K562 (cell line): ENCODE data around the gene AARS1. TPM values are rescaled to one million over a fixed set of nuclear protein-coding genes. Genes with fewer than 3 reads are reported as not detected.
"Not testable (repeated sequence)": the region's sequence is repeated elsewhere in the genome, so short reads cannot be mapped to it uniquely, and the experiment has no call there.

ENCODE experiments used
- ATAC-seq: fragments of 200-7000 bp; cut with Tn5 transposase; 3 replicates; pipeline ENCODE4 v1.9.1; 2020; ENCODE audit warnings: moderate library complexity
- BruUV-seq: library from RNA; stranded (reverse); fragments of 400-500 nt; replicated peaks from 2 replicates; lab custom pipeline; 2021; lab: Mats Ljungman, UMichigan
- CTCF ChIA-PET: fragments of 300-600 bp; formaldehyde crosslinking; extraction: SDS; loops from one replicate; lab custom pipeline; 2021; ENCODE audit warnings: low intra/inter-chr PET ratio; lab: Yijun Ruan, JAX
- POLR2A ChIA-PET: fragments of 300-600, 350-650 bp; sonication (Branson Sonifier 250); formaldehyde crosslinking; extraction: SDS; loops from one replicate; lab custom pipeline; 2021; ENCODE audit warnings: antibody characterized with exemption, inconsistent platforms; lab: Yijun Ruan, JAX
- DNase-seq, 4 experiments: peaks; one replicate each; pipeline versions ENCODE4 v3.0.0 to v3.0.0-alpha.2; 2011 to 2018; ENCODE audit warnings: low spot score in 3 of 4, mixed read lengths in 3 of 4; ENCODE audit errors: extremely low read depth in 1 of 4
- FAIRE-seq: peaks from 2 replicates; lab custom pipeline; 2011; peaks lifted over from hg19 to GRCh38; lab: Jason Lieb, UNC
- H2AFZ ChIP-seq: 2 replicates; pipeline ENCODE4 v1.6.0; 2011; ENCODE audit warnings: low read depth, low read length, control low read depth, inconsistent platforms
- H3K27ac ChIP-seq: fragments of 200-600 bp; 3 replicates; pipeline ENCODE4 v1.8.0; 2011; ENCODE audit warnings: low read depth, mild to moderate bottlenecking, control low read depth, inconsistent platforms, low read length, moderate library complexity, mixed read lengths; ENCODE audit errors: extremely low read depth
- H3K27me3 ChIP-seq, 2 experiments: fragments of 300-600 bp in 1 of 2; 2 replicates in 1 of 2; 3 replicates in 1 of 2; pipeline versions ENCODE4 v1.6.0 to v1.8.0; 2011; ENCODE audit warnings: inconsistent platforms in 2 of 2, low read length in 2 of 2, mild to moderate bottlenecking in 1 of 2, mixed read lengths in 1 of 2, moderate library complexity in 1 of 2; ENCODE audit not compliant: control insufficient read depth in 2 of 2, insufficient read depth in 2 of 2
- H3K36me3 ChIP-seq: fragments of 300-600 bp; 3 replicates; pipeline ENCODE4 v1.8.0; 2011; ENCODE audit warnings: mild to moderate bottlenecking, low read length, inconsistent platforms; ENCODE audit not compliant: control insufficient read depth, insufficient read depth
- H3K4me1 ChIP-seq, 2 experiments: fragments of 200-600 bp in 1 of 2; replicated peaks in 1 of 2; 2 replicates in 1 of 2; 3 replicates in 1 of 2; pipeline versions ENCODE4 v1.5.1 to v1.8.0; 2011; ENCODE audit warnings: inconsistent platforms in 2 of 2, low read length in 2 of 2, mild to moderate bottlenecking in 1 of 2, mixed read lengths in 1 of 2, moderate library complexity in 1 of 2; ENCODE audit not compliant: control insufficient read depth in 2 of 2, insufficient read depth in 2 of 2
- H3K4me2 ChIP-seq: 2 replicates; pipeline ENCODE4 v1.6.1; 2011; ENCODE audit warnings: low read length, control low read depth, inconsistent platforms, mixed read lengths; ENCODE audit not compliant: insufficient read depth
- H3K4me3 ChIP-seq: fragments of 200-600 bp; sonication (generic), shearing (Covaris generic); 2 replicates; pipeline ENCODE4 v1.5.1; 2016; ENCODE audit warnings: control low read depth, inconsistent platforms
- H3K79me2 ChIP-seq: fragments of 200-600 bp; 3 replicates; pipeline ENCODE4 v1.8.0; 2011; ENCODE audit warnings: low read length, inconsistent platforms; ENCODE audit not compliant: control insufficient read depth, insufficient read depth
- H3K9ac ChIP-seq, 2 experiments: 2 replicates each; pipeline versions ENCODE4 v1.6.0 to v1.6.1; 2011; ENCODE audit warnings: low read depth in 2 of 2, low read length in 2 of 2, control low read depth in 1 of 2, inconsistent platforms in 1 of 2, mild to moderate bottlenecking in 1 of 2, mixed read lengths in 1 of 2; ENCODE audit not compliant: insufficient read depth in 1 of 2
- H3K9me1 ChIP-seq: one replicate; pipeline ENCODE4 v1.6.0; 2011; ENCODE audit warnings: inconsistent platforms, mild to moderate bottlenecking, low read length, moderate library complexity; ENCODE audit not compliant: control insufficient read depth, insufficient read depth
- H3K9me3 ChIP-seq: replicated peaks from 2 replicates; pipeline ENCODE4 v1.5.1; 2011; ENCODE audit warnings: low read depth, low read length, inconsistent platforms; ENCODE audit not compliant: control insufficient read depth, insufficient read depth
- H4K20me1 ChIP-seq: replicated peaks from 2 replicates; pipeline ENCODE4 v1.6.1; 2011; ENCODE audit warnings: low read length, inconsistent platforms, mixed read lengths; ENCODE audit not compliant: control insufficient read depth, insufficient read depth
- ZNF431 ChIP-seq: sonication (generic); formaldehyde crosslinking; IDR thresholded peaks from 2 replicates; pipeline ENCODE4 v1.8.0; 2022; ENCODE audit warnings: mild to moderate bottlenecking, missing genetic modification reagents
- WGBS: fragments of 100-300 bp; shearing (Covaris generic); methylation state at CpG from one replicate; pipeline ENCODE4 v1.1.6; 2016; ENCODE audit warnings: low coverage, mixed read lengths; ENCODE audit not compliant: insufficient coverage; ENCODE audit errors: missing lambda C conversion rate; 5-methylcytosine and 5-hydroxymethylcytosine counted together
- in situ Hi-C: fragments of 300-500 bp; cut with MboI; formaldehyde crosslinking; loops from 4 replicates; pipeline ENCODE4 v1.15.0; 2018; ENCODE audit warnings: inconsistent platforms, mixed read lengths
- intact Hi-C: fragments of 100-400 bp; cut with micrococcal nuclease; formaldehyde crosslinking; loops from 2 replicates; pipeline ENCODE4 v1.14.2; 2022
- polyA plus RNA-seq, 8 experiments: library from polyadenylated mRNA; depleted of rRNA in 4 of 8; stranded (reverse) in 5 of 8; unstranded in 3 of 8; fragments of >200 nt; fragmentation: Nextera tagmentation in 2 of 8; fragmentation: Illumina TruSeq in 1 of 8; extraction: Ambion mirVana in 2 of 8; extraction: Trizol in 1 of 8; gene quantifications; 2 replicates each; pipeline versions ENCODE4 v1.2.1 to v1.2.3, GENCODE V29; 2011 to 2014; ENCODE audit warnings: inconsistent platforms in 1 of 8, missing spikeins in 1 of 8
- total RNA-seq, 7 experiments: library from RNA; depleted of rRNA in 6 of 7; stranded (reverse); fragments of >200 nt in 6 of 7; fragmentation: Illumina TruSeq in 2 of 7; extraction: Trizol in 2 of 7; gene quantifications; 2 replicates each; pipeline versions ENCODE4 v1.2.1 to v1.2.3, GENCODE V29; 2011 to 2021; ENCODE audit warnings: low replicate concordance in 1 of 7

AARS1 gene
- total and polyA plus RNA-seq, 9 of the 15 experiments (the other 6 are each of a cell fraction or from before 2014, with no cell fraction given), result 50.1 to 235 (median 174) TPM

GRCh38 chr16:70206382-70206781, 82.9 kb downstream of the AARS1 start:
- H3K27ac ChIP-seq, BruUV-seq, POLR2A ChIA-PET, CTCF ChIA-PET, DNase-seq, H3K9ac ChIP-seq, H3K4me3 ChIP-seq, H3K36me3 ChIP-seq, intact Hi-C loops, H3K4me2 ChIP-seq, H3K9me1 ChIP-seq, in situ Hi-C loops, ATAC-seq, H3K79me2 ChIP-seq, H3K9me3 ChIP-seq, H3K27me3 ChIP-seq, H4K20me1 ChIP-seq, FAIRE-seq, H3K4me1 ChIP-seq, H2AFZ ChIP-seq: not testable (repeated sequence)
- 72% methylated on average over 6 of the region's 6 CpGs for WGBS
- peak; percentile 80; the same call in 1 of the 2 replicates for TF ChIP-seq ZNF431 (CRISPR knock-in tag)

DNA sequence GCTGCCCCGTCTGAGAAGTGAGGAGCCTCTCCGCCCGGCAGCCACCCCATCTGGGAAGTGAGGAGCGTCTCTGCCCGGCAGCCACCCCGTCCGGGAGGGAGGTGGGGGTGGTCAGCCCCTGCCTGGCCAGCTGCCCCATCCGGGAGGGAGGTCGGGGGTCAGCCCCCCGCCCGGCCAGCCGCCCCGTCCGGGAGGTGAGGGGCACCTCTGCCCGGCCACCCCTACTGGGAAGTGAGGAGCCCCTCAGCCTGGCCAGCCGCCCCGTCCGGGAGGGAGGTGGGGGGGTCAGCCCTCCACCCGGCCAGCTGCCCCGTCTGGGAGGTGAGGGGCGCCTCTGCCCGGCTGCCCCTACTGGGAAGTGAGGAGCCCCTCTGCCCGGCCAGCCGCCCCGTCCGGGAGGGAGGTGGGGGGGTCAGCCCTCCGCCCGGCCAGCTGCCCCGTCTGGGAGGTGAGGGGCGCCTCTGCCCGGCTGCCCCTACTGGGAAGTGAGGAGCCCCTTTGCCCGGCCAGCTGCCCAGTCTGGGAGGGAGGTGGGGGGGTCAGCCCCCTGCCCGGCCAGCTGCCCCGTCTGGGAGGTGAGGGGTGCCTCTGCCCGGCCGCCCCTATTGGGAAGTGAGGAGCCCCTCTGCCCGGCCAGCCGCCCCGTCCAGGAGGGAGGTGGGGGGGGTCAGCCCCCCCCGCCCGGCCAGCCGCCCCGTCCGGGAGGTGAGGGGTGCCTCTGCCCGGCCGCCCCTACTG, 84.5 kb downstream of the AARS1 start:
- in situ Hi-C loops, FAIRE-seq, H2AFZ ChIP-seq, CTCF ChIA-PET, H3K27ac ChIP-seq, DNase-seq, H3K27me3 ChIP-seq, intact Hi-C loops, H3K9me1 ChIP-seq, H3K4me1 ChIP-seq, POLR2A ChIA-PET, BruUV-seq, H3K36me3 ChIP-seq, H3K9ac ChIP-seq, H4K20me1 ChIP-seq, H3K4me2 ChIP-seq, H3K4me3 ChIP-seq, H3K79me2 ChIP-seq, H3K9me3 ChIP-seq, ATAC-seq: not testable (repeated sequence)
- no CpG with 5 or more reads among the region's 46 CpGs for WGBS

DNA sequence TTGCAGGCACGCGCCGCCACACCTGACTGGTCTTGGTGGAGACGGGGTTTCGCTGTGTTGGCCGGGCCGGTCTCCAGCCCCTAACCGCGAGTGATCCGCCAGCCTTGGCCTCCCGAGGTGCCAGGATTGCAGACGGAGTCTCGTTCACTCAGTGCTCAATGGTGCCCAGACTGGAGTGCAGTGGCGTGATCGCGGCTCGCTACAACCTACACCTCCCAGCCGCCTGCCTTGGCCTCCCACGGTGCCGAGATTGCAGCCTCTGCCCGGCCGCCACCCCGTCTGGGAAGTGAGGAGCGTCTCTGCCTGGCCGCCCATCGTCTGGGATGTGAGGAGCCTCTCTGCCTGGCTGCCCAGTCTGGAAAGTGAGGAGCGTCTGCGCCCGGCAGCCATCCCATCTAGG, 85.3 kb downstream of the AARS1 start:
- H3K36me3 ChIP-seq, FAIRE-seq, CTCF ChIA-PET, intact Hi-C loops, H4K20me1 ChIP-seq, in situ Hi-C loops, H3K27me3 ChIP-seq, H3K9me1 ChIP-seq, H2AFZ ChIP-seq, H3K4me3 ChIP-seq, POLR2A ChIA-PET, H3K79me2 ChIP-seq, DNase-seq, H3K9me3 ChIP-seq, H3K4me1 ChIP-seq, H3K9ac ChIP-seq, ATAC-seq, H3K4me2 ChIP-seq, BruUV-seq, H3K27ac ChIP-seq: not testable (repeated sequence)
- 84% methylated on average over 4 of the region's 29 CpGs for WGBS
